HCT116 (cell line): ENCODE measurements around the gene VPS37D. TPM values are rescaled to one million over a fixed set of nuclear protein-coding genes. Genes with fewer than 3 reads are reported as not detected.

ENCODE experiments used
- ATAC-seq: fragments of 200-7000 bp; cut with Tn5 transposase; 2 replicates; pipeline ENCODE4 v1.9.1; 2020; ENCODE audit warnings: mild to moderate bottlenecking, moderate library complexity
- BruUV-seq: library from RNA; stranded (reverse); fragments of 400-500 nt; replicated peaks from 2 replicates; lab custom pipeline; 2021; lab: Mats Ljungman, UMichigan
- CTCF ChIA-PET: fragments of 300-600 bp; sonication (Branson Sonifier 250); formaldehyde crosslinking; loops from one replicate; lab custom pipeline; 2021; ENCODE audit warnings: antibody characterized with exemption; lab: Charles Lee
- POLR2A ChIA-PET: fragments of 300-600, 350-600 bp; sonication (Branson Sonifier 250); formaldehyde crosslinking; loops from one replicate; lab custom pipeline; 2021; ENCODE audit warnings: antibody characterized with exemption; lab: Charles Lee
- RAD21 ChIA-PET, 2 experiments: fragments of 300-600 bp; sonication (Branson Sonifier 250); formaldehyde crosslinking; loops; one replicate each; lab custom pipeline; 2023; ENCODE audit warnings: low total read pairs in 2 of 2; ENCODE audit not compliant: uncharacterized antibody in 2 of 2, unreplicated experiment in 2 of 2, low non-redundant PET in 1 of 2; lab: Charles Lee
- DNase-seq: peaks from one replicate; pipeline ENCODE4 v3.0.0-alpha.2; 2010; ENCODE audit warnings: low read depth, low spot score
- H2AFZ ChIP-seq: fragments of 200-600 bp; shearing (Covaris generic), sonication (generic); 2 replicates; pipeline ENCODE4 v1.6.1; 2017; ENCODE audit warnings: low read depth, mixed run types, mixed read lengths, antibody characterized with exemption, low read length; ENCODE audit not compliant: poor library complexity, severe bottlenecking
- H3K27ac ChIP-seq: 2 replicates; pipeline ENCODE4 v1.5.1; 2012; ENCODE audit warnings: low read depth, low read length
- H3K27me3 ChIP-seq: fragments of 200-600 bp; sonication (generic); 2 replicates; pipeline ENCODE4 v1.6.1; 2016; ENCODE audit warnings: mixed run types, low read length, mixed read lengths; ENCODE audit not compliant: insufficient read depth
- H3K36me3 ChIP-seq, 2 experiments: fragments of 200-500 bp in 1 of 2; fragments of 200-600 bp in 1 of 2; sonication (Bioruptor generic) in 1 of 2; sonication (generic) in 1 of 2; 2 replicates each; pipeline versions ENCODE4 v1.5.1 to v1.6.1; 2014 to 2016; ENCODE audit warnings: low read length in 2 of 2, inconsistent platforms in 1 of 2, mixed read lengths in 1 of 2, mixed run types in 1 of 2; ENCODE audit not compliant: insufficient read depth in 2 of 2, control insufficient read depth in 1 of 2
- H3K4me1 ChIP-seq, 2 experiments: fragments of 200-600 bp in 1 of 2; sonication (generic) in 1 of 2; 2 replicates each; pipeline versions ENCODE4 v1.5.1 to v1.6.1; 2012 to 2017; ENCODE audit warnings: low read length in 2 of 2, inconsistent platforms in 1 of 2, mild to moderate bottlenecking in 1 of 2, mixed read lengths in 1 of 2, mixed run types in 1 of 2, moderate library complexity in 1 of 2; ENCODE audit not compliant: insufficient read depth in 2 of 2, control insufficient read depth in 1 of 2
- H3K4me2 ChIP-seq: fragments of 200-600 bp; sonication (generic); 2 replicates; pipeline ENCODE4 v1.6.1; 2017; ENCODE audit warnings: mixed run types, low read length, mixed read lengths
- H3K4me3 ChIP-seq, 2 experiments: fragments of 200-600 bp in 1 of 2; sonication (generic) in 1 of 2; replicated peaks in 1 of 2; 2 replicates each; pipeline ENCODE4 v1.5.1; 2011 to 2016; ENCODE audit warnings: low read length in 2 of 2, control low read depth in 1 of 2, low read depth in 1 of 2, mild to moderate bottlenecking in 1 of 2, mixed read lengths in 1 of 2, mixed run types in 1 of 2
- H3K79me2 ChIP-seq: fragments of 200-600 bp; sonication (generic); 2 replicates; pipeline ENCODE4 v1.6.1; 2017; ENCODE audit warnings: mild to moderate bottlenecking, mixed run types, low read length, moderate library complexity, mixed read lengths; ENCODE audit not compliant: insufficient read depth
- H3K9ac ChIP-seq: fragments of 200-600 bp; sonication (generic); 2 replicates; pipeline ENCODE4 v1.6.1; 2016; ENCODE audit warnings: low read length, mixed read lengths
- H3K9me2 ChIP-seq: fragments of 200-600 bp; sonication (generic), shearing (Covaris generic); 2 replicates; pipeline ENCODE4 v1.6.1; 2017; ENCODE audit warnings: mixed run types, mild to moderate bottlenecking, moderate library complexity; ENCODE audit not compliant: insufficient read depth
- H3K9me3 ChIP-seq, 2 experiments: fragments of 200-500 bp in 1 of 2; fragments of 200-600 bp in 1 of 2; sonication (Bioruptor generic) in 1 of 2; sonication (generic) in 1 of 2; 2 replicates each; pipeline ENCODE4 v1.6.1; 2014 to 2017; ENCODE audit warnings: low read length in 2 of 2, mixed read lengths in 2 of 2, inconsistent platforms in 1 of 2, low read depth in 1 of 2, mild to moderate bottlenecking in 1 of 2, mixed run types in 1 of 2, moderate library complexity in 1 of 2; ENCODE audit not compliant: control insufficient read depth in 1 of 2, insufficient read depth in 1 of 2
- H4K20me1 ChIP-seq: fragments of 200-600 bp; sonication (generic), shearing (Covaris generic); 2 replicates; pipeline ENCODE4 v1.6.1; 2017; ENCODE audit warnings: mixed run types, mild to moderate bottlenecking, moderate library complexity; ENCODE audit not compliant: insufficient read depth
- CEBPB ChIP-seq: IDR thresholded peaks from 2 replicates; pipeline ENCODE4 v1.6.1; 2012; ENCODE audit warnings: low read depth
- EGR1 ChIP-seq: IDR thresholded peaks from 2 replicates; pipeline ENCODE4 v1.6.1; 2012; ENCODE audit warnings: low read depth
- ELF1 ChIP-seq: IDR thresholded peaks from 2 replicates; pipeline ENCODE4 v1.6.1; 2012; ENCODE audit warnings: low read depth, borderline replicate concordance
- POLR2A ChIP-seq: IDR thresholded peaks from 2 replicates; pipeline ENCODE4 v1.7.0; 2011; ENCODE audit warnings: borderline replicate concordance; ENCODE audit not compliant: insufficient read depth, insufficient read length; ENCODE audit errors: extremely low read depth
- POLR2AphosphoS5 ChIP-seq: IDR thresholded peaks from 2 replicates; pipeline ENCODE4 v1.6.1; 2011; ENCODE audit warnings: mild to moderate bottlenecking, low read depth, low read length, moderate library complexity
- SP1 ChIP-seq: IDR thresholded peaks from 2 replicates; pipeline ENCODE4 v1.6.1; 2012; ENCODE audit warnings: low read depth
- TCF7L2 ChIP-seq: IDR thresholded peaks from 2 replicates; pipeline ENCODE4 v1.7.0; 2011; ENCODE audit warnings: borderline replicate concordance, inconsistent platforms; ENCODE audit not compliant: insufficient read depth, insufficient read length; ENCODE audit errors: extremely low read depth
- ZFX ChIP-seq: fragments of 450-650 bp; IDR thresholded peaks from 2 replicates; pipeline ENCODE4 v1.6.1; 2017
- intact Hi-C: fragments of 100-400 bp; cut with micrococcal nuclease; formaldehyde crosslinking; loops from 2 replicates; pipeline ENCODE4 v1.10.0; 2022
- total RNA-seq: library from RNA; stranded (reverse); gene quantifications from one replicate; pipeline ENCODE4 v1.2.1, GENCODE V29; 2021; ENCODE audit not compliant: unreplicated experiment
- TF ChIP-seq, protein P1 (sequence below): IDR thresholded peaks from 2 replicates; pipeline ENCODE4 v1.6.1; 2012
- TF ChIP-seq, protein P2 (sequence below): IDR thresholded peaks from 2 replicates; pipeline ENCODE4 v1.6.1; 2011; ENCODE audit warnings: mild to moderate bottlenecking, low read length, moderate library complexity; ENCODE audit not compliant: insufficient replicate concordance; ENCODE audit errors: extremely low read depth
- TF ChIP-seq, protein P3 (sequence below), 3 experiments: fragments of 200-600 bp in 1 of 3; sonication (generic) in 1 of 3; IDR thresholded peaks in 2 of 3; conservative IDR thresholded peaks in 1 of 3; 2 replicates each; pipeline ENCODE4 v1.5.1; 2012 to 2017; ENCODE audit warnings: low read depth in 2 of 3, low read length in 2 of 3, antibody characterized with exemption in 1 of 3, borderline replicate concordance in 1 of 3, control low read depth in 1 of 3, mild to moderate bottlenecking in 1 of 3, mixed read lengths in 1 of 3, mixed run types in 1 of 3, moderate library complexity in 1 of 3; ENCODE audit not compliant: insufficient read depth in 1 of 3

The VPS37D gene
- total RNA-seq, 1 experiment from 2014 or later, result 9.5 TPM

- DNase-seq, result no peak
- TF ChIP-seq, protein P1, sequence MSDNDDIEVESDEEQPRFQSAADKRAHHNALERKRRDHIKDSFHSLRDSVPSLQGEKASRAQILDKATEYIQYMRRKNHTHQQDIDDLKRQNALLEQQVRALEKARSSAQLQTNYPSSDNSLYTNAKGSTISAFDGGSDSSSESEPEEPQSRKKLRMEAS, result peak; percentile 83
- peak; percentile 56 for TF ChIP-seq POLR2AphosphoS5
- TF ChIP-seq, protein P2, sequence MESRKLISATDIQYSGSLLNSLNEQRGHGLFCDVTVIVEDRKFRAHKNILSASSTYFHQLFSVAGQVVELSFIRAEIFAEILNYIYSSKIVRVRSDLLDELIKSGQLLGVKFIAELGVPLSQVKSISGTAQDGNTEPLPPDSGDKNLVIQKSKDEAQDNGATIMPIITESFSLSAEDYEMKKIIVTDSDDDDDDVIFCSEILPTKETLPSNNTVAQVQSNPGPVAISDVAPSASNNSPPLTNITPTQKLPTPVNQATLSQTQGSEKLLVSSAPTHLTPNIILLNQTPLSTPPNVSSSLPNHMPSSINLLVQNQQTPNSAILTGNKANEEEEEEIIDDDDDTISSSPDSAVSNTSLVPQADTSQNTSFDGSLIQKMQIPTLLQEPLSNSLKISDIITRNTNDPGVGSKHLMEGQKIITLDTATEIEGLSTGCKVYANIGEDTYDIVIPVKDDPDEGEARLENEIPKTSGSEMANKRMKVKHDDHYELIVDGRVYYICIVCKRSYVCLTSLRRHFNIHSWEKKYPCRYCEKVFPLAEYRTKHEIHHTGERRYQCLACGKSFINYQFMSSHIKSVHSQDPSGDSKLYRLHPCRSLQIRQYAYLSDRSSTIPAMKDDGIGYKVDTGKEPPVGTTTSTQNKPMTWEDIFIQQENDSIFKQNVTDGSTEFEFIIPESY, result no peak
- TF ChIP-seq ELF1, result no peak
- TF ChIP-seq SP1, result no peak
- peak; percentile 62 for TF ChIP-seq EGR1
- TF ChIP-seq ZFX, result peak; percentile 70; the same call in 1 of the 2 replicates
- TF ChIP-seq POLR2A, result peak; percentile 40
- TF ChIP-seq CEBPB, result no peak
- TF ChIP-seq, protein P3, sequence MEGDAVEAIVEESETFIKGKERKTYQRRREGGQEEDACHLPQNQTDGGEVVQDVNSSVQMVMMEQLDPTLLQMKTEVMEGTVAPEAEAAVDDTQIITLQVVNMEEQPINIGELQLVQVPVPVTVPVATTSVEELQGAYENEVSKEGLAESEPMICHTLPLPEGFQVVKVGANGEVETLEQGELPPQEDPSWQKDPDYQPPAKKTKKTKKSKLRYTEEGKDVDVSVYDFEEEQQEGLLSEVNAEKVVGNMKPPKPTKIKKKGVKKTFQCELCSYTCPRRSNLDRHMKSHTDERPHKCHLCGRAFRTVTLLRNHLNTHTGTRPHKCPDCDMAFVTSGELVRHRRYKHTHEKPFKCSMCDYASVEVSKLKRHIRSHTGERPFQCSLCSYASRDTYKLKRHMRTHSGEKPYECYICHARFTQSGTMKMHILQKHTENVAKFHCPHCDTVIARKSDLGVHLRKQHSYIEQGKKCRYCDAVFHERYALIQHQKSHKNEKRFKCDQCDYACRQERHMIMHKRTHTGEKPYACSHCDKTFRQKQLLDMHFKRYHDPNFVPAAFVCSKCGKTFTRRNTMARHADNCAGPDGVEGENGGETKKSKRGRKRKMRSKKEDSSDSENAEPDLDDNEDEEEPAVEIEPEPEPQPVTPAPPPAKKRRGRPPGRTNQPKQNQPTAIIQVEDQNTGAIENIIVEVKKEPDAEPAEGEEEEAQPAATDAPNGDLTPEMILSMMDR (IDR thresholded peaks at IDR 0.05 in 2 of 3, conservative IDR thresholded peaks at IDR 0.05 in 1 of 3; ENCODE audit: borderline replicate concordance in 1 of 3, insufficient read depth in 1 of 3, low read depth in 2 of 3, low read length in 2 of 3), result 0 out of 6 replicates have a peak, but pooled peaks of 1 of the 3 experiments have one; percentile 13
- TF ChIP-seq TCF7L2, result peak; percentile 46
- TF ChIP-seq, all 23 proteins: peak for 7
- ChIA-PET POLR2A (no interaction called here), CTCF (no interaction called here), RAD21 (no interaction called here)
- Histone ChIP-seq H3K79me2 (no peaks in the 10 kb centered on the region), H3K27ac (peak overlapping the region; percentile 72), H3K4me1 (peaks cover 13 to 39% of the 10 kb centered on the region in 2 experiments), H3K9ac (peak overlapping the region; percentile 80), H3K9me2 (no peaks in the 10 kb centered on the region), H3K9me3 (no peaks in the 10 kb centered on the region), H3K4me2 (peak overlapping the region; percentile 88), H4K20me1 (no peaks in the 10 kb centered on the region), H3K36me3 (no peaks in the 10 kb centered on the region), H2AFZ (no peak overlapping the region), H3K4me3 (peak overlapping the region; percentile 64 to 65), H3K27me3 (no peaks in the 10 kb centered on the region)
- ATAC-seq, result peak; percentile 81
- BruUV-seq, result no TSS peak
- intact Hi-C loops, result no loop called here
These were observed 19.7 kb upstream of the VPS37D start for GRCh38 chr7:73647725-73648592.
